Esophagus muscularis mucosa (tissue), 3 donors: ENCODE measurements around the gene MAS1L.
"Not testable (repeated sequence)": the region's sequence is repeated elsewhere in the genome, so short reads cannot be mapped to it uniquely, and the experiment has no call there.

Experiments used
- POLR2A ChIP-seq: fragments of 450-650 bp; IDR thresholded peaks from one replicate; pipeline ENCODE4 v1.6.1; 2017; ENCODE audit warnings: antibody characterized with exemption, moderate library complexity, mild to moderate bottlenecking, low read depth
- TF ChIP-seq, protein P1 (sequence below), 3 experiments: fragments of 200-600 bp in 2 of 3; fragments of 450-650 bp in 1 of 3; sonication (generic) in 2 of 3; IDR thresholded peaks; one replicate each; pipeline ENCODE4 v1.5.1; 2017 to 2019; ENCODE audit warnings: antibody characterized with exemption in 3 of 3, mild to moderate bottlenecking in 2 of 3, moderate library complexity in 1 of 3

- TF ChIP-seq, protein P1, sequence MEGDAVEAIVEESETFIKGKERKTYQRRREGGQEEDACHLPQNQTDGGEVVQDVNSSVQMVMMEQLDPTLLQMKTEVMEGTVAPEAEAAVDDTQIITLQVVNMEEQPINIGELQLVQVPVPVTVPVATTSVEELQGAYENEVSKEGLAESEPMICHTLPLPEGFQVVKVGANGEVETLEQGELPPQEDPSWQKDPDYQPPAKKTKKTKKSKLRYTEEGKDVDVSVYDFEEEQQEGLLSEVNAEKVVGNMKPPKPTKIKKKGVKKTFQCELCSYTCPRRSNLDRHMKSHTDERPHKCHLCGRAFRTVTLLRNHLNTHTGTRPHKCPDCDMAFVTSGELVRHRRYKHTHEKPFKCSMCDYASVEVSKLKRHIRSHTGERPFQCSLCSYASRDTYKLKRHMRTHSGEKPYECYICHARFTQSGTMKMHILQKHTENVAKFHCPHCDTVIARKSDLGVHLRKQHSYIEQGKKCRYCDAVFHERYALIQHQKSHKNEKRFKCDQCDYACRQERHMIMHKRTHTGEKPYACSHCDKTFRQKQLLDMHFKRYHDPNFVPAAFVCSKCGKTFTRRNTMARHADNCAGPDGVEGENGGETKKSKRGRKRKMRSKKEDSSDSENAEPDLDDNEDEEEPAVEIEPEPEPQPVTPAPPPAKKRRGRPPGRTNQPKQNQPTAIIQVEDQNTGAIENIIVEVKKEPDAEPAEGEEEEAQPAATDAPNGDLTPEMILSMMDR (IDR thresholded peaks at IDR 0.05), result not testable (repeated sequence)
- TF ChIP-seq POLR2A, result not testable (repeated sequence)
Observed at GRCh38 chr6:29444031-29444430, 43.7 kb downstream of the MAS1L start.
